Suprapubic skin (tissue), 3 donors: ENCODE data around the gene CDC42SE1.

Source experiments
- CTCF ChIP-seq, 2 donors: fragments of 200-600 bp in 1 of 2; fragments of 450-650 bp in 1 of 2; sonication (generic) in 1 of 2; IDR thresholded peaks; one replicate each; pipeline ENCODE4 v1.5.1; 2016 to 2019; ENCODE audit warnings: antibody characterized with exemption in 2 of 2, mild to moderate bottlenecking in 1 of 2, moderate library complexity in 1 of 2
- EP300 ChIP-seq: sonication (generic); formaldehyde crosslinking; IDR thresholded peaks from one replicate; pipeline ENCODE4 v1.6.1; 2017; ENCODE audit warnings: antibody characterized with exemption
- POLR2A ChIP-seq, 2 donors: fragments of 450-650 bp; IDR thresholded peaks; one replicate each; pipeline ENCODE4 v1.6.1; 2017; ENCODE audit warnings: antibody characterized with exemption in 2 of 2, mild to moderate bottlenecking in 2 of 2, moderate library complexity in 2 of 2

- TF ChIP-seq CTCF (IDR thresholded peaks at IDR 0.05) (no peak), POLR2A (IDR thresholded peaks at IDR 0.05) (no peak), EP300 (no peak)
These were observed 53.6 kb downstream of the CDC42SE1 start for GRCh38 chr1:151005729-151006319.
